Fibroblast of skin of back (primary cell): Measurements from ENCODE around the gene P4HA2.

ENCODE experiments used
- DNase-seq: peaks from one replicate; pipeline ENCODE4 v3.0.0-alpha.2; 2013

The P4HA2 gene

DNA sequence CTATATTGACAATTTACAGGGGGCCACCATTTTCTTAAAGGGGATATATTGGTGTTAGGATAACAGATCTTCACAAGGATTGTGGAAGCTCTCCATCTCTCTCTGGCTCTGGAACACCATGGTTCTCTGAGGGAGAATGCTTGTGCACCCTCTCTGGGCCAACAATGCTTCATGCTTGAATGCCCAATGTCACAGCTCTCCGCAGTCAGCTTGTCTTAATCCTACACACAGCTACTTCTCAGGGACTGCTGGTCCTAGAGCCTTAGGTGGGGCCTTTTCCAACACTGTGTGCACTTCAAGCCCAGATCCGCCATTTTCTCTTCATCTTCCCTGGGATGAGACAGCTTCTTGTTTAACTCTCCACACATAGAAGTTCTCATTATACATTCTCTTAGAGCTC lies 22.9 kb upstream of the P4HA2 start:
- no peak for DNase-seq

DNA sequence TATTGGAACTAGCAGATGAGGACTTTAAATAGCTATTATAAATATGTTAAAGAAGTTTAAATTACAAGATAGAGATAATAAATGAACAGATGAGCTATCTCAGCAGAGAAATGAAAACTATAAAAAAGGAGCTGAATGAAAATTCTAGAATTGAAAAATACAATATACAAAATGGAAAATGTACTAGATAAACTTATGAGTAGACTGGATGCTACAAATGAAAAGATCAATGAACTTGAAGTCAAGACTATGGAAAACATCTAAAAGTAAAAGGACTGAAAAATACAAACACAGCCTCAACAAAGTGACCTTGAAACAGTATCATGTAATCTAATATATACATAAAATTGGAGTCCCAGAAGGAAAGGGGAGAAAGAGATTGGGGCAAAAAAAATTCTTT lies 19.2 kb upstream of the P4HA2 start:
- DNase-seq, result no peak

DNA sequence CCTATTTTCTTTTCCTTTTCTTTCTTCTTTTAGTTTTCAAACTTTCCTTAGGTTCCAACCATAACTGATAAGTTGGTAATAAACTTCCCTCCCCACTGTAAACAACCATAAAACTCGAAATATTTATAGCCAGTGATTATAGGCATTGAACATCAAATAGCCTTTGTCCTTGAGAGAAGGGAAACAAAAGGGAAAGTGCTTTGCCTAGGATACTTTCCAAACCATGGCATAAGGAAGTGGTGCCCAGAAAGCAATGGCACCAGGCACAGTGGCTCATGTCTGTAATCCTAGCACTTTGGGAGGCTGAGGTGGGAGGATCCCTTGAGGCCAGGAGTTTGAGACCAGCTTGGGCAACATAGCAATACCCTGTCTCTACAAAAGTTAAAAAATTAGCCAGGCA lies 17.9 kb upstream of the P4HA2 start:
- no peak for DNase-seq

DNA sequence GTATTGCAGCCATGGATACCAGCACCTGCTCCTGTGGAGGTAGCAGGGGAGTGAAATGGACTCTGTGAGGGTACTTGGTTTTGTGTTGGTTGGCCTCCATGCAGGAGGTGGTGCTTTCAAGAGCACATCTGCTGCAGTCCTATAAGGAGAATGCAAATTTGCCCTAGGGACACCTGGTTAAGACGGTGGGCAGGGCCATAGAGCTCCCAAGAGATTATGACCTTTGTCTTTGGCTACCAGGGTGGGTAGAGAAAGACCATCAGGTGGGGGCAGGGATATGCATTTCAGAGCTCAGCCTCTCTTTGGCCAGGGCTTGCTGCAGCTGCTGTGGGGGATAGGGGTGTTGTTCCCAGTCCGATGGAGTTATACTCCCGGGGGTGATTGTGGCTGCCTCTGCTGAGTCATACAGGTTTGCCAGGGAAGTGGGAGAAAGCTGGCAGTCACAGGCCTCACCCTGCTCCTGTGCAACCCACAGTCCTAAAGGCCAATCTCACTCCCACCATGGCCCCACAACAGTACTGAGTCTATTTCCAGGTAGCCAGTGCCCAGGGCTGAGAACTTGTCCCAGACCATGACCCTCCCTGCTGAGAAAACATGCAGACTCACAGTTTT lies 15.8 kb upstream of the P4HA2 start:
- DNase-seq, result no peak

DNA sequence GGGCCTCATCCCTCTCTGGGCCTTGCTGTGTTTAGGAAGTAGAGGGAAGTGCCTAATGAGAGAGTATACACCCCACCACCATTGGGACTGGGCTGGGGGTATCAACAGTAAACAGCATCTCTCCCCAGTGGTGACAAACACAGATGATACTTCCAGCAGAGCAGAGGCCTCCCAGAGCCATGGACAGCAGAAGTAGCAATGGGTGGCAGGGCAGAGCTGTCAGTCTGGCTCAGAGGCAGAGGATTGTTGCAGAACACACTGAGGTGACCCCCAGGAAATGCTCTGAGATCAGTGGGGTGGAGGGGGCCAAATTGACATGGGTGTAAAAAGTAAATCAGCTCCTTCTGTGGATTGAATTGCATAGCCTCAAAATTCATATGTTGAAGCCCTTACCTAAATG lies 12.1 kb upstream of the P4HA2 start:
- no peak for DNase-seq

DNA sequence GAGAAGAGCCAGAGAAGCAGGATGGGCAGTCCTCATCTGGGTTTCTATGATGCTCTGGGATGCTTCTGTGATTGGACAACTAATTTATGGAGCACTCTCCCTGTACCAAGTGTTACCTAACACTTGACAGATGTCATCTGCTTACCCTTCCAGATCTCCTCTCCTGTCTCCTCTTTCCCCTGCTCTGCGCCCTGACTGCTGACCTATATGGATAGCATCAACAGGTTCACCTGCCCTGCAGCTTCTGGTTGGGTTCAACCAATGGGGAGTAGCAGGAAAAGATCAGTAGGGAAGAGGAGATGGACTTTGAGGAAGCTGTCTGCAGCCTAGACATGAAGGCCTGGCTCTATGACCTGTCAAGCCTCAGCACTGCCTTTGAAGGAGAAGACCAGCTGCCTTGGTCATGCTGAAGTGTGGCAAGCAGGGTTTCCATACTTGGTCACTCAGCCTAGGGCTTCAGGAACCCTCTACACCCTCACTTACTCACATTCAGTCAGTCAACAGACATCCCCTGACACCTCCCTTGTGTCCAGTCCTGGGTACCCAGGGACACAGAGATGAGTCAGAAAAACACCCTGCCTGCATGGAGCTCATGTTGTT lies 11.3 kb upstream of the P4HA2 start:
- no peak for DNase-seq

DNA sequence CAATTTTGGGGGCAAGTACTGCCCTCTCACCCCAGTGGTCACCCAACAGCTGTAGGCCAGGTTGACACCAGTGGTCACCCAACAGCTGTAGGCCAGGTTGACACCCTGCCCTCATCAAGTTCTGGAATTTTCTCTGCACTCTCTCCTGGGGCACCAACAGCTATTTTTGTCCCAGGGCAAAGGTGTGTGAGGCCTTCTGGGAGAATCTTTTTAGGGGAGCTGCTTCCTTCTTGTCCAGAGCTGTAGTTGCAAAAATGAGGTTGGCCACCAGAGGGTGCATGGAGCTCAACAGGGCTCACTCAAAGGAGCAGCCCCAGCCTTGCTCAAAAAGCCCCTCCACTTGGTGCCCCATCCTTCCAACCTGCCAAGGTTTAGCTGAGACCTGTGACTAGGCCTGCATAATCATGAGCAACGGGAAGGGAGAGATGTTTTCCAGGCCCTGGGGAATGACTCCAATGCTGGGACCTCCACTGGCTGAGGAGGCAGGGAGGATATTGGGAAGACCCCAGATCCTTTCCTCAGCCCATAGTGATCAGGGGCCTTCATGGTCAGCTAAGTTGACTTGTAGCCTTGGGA lies 10.6 kb upstream of the P4HA2 start:
- peak; percentile 65 for DNase-seq

DNA sequence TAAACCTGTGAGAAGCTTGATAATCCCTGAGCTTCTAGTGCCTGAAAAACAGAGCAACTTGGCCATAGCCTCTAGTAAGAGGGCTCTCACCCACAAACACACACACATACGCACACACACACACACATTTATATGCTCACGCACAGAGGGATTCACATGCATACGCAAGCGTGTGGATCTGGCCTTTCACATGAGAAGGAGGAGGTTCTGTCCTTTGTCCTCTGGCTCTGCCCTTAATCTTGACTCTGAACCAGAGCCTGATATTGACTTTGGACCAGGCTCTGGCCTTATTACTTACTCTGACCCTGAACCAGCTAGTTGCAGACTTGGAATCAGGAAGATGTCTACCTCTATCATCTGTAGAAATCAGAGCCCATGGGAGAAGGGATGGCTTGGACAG lies 10.0 kb upstream of the P4HA2 start:
- no peak for DNase-seq

DNA sequence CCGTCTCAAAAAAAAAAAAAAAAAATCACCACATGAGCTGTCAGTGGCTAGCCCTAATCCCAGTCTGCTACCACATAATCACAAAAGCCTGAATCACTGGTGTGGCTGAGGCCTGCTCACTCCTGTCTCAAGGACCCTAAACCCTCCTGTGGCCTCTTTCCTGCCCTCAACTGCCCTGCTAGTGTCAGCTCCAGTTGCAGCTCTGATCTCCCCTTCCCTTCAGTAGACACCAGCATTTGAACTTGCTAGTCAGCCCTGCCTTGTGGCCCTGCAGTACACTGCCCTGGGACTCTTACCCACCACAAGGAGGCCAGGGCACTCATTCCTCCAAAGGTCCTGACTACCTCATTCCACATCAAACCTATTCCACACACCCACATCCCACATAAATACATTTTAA lies 9.5 kb upstream of the P4HA2 start:
- no peak for DNase-seq

DNA sequence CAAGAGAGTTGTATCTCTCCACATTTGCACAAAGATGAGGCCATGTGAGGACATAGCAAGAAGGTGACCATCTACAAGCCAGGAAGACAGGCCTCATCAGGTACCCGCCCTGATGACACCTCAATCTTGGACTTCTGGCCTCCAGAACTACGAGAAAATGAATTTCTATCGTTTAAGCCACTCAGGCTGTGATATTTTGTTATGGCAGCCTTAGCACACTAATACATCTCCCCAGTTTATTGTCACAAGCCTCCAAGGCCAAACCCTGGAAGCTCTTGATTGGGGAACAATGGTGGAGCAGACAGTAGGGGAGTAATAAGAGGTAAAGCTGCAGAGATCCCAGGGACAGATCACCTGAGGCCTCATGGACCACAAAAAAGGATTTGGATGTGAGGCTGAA lies 7.7 kb upstream of the P4HA2 start:
- no peak for DNase-seq

DNA sequence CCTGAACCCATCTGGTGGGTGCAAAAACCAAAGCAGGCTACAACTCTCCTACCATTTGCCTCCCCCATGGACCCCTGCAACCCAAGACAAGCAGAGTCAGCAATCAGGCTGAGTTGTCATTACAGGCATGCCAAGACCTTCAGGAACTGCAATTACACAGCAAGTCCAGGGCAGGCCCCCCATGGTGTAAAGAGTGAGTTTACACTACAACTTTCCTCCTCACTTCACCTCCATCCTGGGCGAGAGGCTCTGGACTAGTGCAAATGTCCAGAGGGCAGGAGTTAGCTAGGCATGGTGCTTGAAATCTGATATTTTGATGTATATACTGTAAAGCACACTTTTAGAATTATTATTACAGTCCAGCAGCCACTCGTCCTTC lies 7.0 kb upstream of the P4HA2 start:
- DNase-seq, result no peak

DNA sequence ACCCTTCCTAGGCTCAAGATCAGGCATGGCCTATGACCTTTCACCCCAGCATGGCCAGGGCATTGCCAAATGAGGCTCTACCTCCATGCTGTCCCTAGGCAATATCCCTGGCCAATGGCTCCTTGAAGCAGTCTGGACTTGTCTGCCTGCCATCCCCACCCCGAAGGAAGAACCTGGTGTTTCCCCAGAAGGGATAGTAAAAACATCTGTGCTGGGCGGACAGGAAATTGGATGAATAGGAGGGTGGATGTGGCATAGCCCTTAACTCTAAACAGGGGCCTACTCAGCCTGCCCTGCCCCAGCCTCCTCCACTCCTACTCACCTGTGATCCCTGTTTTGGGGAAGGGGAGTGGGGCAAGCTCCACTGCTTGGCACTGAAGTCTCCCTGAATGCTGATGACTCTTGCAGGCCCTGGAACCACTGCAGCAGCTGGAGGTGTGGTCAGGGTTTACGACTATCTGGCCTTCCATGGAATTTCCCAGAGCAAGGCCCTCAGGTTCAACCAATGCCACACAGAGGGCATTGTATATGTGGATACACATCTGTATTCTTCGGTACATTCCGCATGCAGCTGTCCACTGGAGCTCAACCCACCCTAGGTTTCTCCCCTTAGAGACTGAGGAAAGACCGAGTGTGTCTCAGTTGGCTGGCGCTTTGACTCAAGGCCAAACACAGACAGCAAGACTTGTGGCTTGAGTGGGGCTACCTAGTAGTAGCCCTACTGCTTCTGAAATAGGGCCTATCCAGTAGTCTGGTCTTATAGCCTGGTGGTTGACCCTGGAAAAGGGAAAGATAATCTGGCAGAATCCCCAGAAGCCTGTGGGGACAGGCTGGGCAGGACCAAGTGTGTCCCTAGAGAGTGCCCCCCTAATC lies 6.4 kb upstream of the P4HA2 start:
- no peak for DNase-seq

DNA sequence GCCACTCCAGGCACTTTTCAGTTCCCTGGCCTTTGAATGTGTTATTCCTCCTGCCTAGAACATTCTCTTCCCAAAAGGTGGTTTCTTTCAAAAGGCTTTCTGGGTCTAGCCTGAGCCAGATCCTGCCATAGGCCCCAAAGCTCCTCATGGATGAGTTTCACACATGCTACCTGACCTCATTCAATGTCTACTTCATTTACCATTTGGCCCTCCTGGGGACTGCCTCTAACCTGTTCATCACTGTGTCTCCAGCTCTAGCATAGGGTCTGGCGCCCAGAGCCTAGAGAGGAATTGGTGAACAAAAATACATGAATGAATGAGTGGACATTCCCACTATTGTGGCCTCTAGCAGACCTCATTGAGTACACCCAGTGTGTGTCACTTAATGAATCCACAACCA lies 5.4 kb upstream of the P4HA2 start:
- DNase-seq, result no peak

DNA sequence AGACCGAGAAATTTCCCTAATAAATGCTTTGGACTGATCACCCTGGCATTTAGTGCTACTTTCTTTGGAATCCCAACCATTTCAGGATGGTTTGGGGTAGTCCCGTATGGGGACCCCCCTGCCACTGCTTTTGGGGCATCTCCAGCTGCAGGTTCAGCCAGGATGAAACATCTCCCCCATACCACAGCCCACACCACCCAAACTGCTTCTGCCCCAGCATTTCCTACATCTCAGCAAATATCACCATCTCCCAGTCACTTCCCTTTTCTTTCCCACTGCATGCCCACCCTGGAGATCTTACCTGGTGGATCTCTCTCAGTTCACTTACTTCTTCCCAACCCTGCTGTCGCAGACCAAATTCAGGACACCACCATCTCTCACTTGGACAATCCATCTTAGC lies 4.8 kb upstream of the P4HA2 start:
- no peak for DNase-seq

DNA sequence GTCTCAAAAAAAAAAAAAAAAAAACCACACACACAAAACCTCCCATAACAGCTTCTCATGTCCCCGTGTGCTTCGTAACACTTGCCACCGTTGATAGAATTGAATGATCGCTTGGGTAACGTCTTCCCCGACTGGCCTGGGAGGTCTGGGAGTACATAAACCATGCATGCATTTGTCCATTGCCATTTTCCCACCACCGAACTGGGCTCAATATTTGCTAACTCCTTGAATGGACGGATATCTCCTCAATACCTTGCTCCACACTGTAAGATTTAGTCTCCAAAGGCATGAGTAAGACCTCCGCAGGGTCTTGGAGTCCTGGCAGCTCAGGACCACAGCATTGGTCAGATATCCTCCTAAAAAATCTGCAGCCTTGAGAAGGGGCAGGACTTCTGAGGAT lies 3.2 kb upstream of the P4HA2 start:
- DNase-seq, result no peak

DNA sequence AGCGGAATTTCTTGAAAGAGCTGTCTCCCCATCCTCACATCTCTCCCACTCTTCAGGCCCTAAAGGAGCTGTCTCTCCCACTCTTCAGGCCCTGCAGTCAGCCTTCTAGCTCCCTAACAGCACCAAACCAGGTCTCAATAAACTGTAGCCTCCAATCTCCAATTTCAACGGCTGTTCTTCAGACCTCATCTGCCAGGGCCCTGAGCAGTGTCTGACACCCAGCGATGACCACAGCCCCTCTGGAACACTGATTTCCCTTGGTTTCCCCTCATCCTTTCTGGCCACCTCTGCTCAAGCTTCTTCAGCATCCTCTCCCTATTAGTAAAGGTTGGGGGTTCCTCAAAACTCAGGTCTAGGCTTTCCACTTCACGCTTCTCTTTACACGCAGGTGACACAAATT lies 1.6 kb upstream of the P4HA2 start:
- DNase-seq, result no peak

DNA sequence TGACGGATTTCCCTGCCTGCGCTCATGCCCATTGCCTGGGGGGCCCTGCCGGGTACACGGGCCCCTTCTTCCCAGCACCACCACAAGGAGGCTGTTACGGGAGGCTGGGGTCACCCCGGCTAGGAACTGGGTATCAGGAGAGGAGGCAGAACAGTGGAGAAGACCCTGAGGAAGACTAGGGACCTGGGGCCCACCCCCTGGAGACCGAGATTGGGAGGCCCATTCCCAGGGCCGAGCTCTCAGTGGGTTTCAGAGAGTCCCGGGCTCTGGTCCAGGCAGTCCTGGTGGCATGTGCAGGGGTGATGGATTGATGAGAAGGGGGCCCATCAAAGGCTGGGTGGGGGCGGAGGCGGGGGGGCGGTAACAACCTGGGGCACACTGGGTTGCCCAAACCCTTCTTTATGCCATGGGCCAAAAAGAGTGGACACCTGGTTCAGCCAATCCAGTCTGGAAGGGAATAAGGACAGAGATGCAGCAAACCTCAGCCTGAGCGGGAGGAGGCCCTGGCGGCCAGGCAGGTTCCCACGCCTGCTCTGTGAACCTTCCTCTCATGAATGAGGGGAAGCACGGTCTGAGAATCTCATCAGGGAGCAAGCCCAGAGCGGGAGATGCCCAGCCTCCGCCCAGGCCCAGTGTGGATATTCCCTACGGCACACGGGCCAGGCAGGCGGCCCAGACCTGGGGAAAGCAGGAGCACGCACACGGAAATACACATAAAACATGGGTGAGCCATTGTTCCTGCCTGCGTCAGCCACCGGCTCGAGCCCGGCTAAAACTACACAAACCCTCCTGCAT lies 785 bp upstream of the P4HA2 start:
- no peak for DNase-seq

DNA sequence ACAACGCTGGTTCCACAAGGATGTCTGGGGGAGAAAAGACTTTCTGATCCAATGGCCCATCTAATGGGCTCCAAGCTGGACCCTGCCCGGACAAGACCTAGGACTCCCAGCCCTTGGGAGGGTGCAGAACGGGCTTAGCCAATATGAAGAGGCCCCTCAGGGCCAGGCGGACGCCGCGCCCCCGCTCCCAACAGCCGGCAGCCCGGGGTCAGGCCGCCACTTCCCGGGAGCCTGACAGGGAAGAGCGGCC lies 493 bp downstream of the P4HA2 start:
- DNase-seq, result no peak

DNA sequence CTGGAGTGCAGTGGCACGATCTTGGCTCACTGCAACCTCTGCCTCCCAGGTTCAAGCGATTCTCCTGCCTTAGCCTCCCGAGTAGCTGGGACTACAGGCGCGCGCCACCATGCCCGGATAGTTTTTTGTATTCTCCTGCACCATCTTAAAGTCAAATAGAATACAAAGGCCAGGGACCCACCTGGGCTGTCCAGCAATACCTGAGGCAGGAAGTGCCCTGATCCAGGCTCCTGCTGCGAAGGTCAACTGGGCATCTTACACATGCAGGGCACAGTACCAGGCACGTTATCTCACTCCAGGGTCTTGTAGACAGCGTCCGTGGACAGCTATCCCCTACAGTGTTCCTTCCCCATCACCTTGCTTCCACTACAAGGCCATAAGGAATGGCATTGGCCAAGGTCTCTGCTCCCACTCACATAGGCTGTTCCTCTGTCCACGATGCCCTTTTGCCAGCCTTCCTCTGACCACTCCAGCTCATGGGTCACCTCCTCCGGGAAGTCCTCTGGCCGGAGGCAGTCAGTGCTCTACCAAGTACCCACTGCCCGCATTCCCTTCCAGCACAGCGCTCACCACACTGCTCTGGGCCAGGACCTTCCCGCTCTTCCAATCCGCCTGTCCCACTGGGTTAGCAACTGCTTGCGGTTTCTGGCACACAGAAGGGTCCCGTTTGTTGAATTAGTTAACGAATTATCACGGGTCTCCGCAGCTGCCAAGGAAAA lies 978 bp downstream of the P4HA2 start:
- no peak for DNase-seq

DNA sequence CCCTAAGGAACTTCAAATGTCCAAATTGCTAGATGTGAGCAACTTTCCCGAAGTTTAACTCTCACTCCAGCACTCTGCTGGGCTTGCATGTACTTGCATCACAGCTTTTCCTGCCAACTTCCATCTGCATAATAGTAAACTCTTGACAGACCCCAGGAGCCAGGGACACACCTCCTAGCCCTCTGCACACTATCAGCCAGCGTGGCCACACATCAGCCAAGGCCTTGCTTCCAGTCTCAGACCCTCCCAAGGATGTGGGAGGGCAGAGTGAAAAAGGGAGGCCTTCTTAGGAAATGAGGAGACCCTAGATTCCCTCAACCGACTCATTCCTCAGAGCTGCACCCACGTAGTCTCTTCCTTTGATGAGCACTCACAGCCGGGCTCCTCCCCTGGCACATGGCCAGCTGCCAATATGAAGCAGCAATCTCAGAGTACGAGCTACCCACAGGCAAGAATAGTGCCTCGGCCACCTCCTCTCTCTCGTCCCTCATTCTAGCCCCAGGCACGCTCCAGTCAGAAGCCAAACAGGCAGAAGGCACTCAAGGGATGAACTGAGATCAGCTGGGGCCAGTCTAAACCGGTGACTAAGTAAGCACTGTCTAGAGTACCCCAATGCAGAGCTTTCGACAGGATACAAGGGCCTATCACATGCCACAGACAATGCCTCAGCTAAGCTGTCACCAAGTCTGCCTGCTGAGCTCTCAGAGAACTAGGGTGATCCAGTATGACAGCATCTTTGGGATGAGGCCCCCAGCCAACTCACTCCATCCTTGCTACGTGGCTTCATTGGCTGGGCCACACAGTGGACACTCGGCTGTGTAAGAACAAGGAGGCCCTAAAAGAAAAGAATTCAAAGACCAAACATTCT lies 2.3 kb downstream of the P4HA2 start:
- DNase-seq, result peak; percentile 90

DNA sequence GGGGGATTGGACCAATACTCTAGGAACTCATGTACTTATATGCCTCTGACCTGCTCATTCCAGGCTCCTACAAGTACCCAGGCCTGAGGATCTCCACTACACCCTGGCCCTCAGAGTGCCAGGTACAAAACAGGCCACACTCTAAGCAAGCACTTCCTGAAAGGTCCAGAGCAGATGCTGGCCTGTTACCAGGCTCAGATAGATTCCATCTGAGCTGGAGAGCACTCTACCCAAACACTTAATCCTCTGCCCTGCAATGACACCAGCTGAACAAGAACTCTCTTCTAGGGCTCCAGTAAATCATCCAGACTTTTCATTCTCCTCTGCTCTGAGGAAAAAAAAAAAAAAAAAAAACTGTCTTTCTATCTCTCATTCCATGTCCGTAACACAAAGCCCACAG lies 2.9 kb downstream of the P4HA2 start:
- no peak for DNase-seq

DNA sequence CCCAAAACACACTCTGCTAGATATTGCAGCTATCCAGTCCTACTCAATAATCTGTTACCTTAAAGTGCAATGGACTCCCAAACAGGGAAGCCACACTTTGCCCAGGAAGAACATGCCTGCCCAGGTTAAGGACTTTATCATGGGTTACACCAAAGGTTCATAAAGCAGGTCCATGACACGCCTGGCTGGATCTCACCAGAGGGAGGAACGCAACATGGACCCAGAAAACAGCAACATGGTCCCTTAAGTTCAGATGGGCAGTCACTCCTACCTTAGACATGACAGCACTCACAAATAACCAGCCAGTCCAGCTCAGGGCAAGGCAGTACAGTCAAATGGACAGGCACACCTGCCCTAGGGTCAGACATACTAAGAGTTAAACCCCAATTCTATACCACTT lies 3.8 kb downstream of the P4HA2 start:
- DNase-seq, result no peak
